ENCODE data around the gene ZNF32. TPM values are rescaled to one million over a fixed set of nuclear protein-coding genes. Genes with fewer than 3 reads are reported as not detected.

Gene ZNF32
- total RNA-seq, 1 donor from 2014 or later: 45.1 TPM

DNA sequence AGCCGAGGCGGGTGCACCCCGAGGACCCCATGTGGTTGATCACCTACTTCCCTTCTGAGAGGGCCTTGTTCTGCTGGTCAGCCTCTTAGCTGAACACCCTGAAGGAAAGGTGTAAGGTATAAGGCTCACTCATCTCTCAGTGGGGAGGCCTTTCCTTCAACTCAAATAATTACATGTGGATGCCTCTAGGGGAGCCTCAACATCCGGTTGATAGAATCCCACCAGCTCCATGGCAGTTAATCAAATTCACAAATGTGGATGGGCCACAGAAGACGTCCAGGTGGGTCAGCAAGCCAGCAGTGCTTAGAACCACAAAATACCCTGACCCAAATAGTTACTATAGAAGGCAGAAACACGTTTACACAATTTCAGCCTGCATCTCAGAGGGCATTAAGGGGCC is 37.7 kb upstream of the ZNF32 start:
- no peak for DNase-seq
- H3K4me3 ChIP-seq: no peak overlapping the region
- peak overlapping the region; percentile 32 for H3K27ac ChIP-seq (replicated peaks)

DNA sequence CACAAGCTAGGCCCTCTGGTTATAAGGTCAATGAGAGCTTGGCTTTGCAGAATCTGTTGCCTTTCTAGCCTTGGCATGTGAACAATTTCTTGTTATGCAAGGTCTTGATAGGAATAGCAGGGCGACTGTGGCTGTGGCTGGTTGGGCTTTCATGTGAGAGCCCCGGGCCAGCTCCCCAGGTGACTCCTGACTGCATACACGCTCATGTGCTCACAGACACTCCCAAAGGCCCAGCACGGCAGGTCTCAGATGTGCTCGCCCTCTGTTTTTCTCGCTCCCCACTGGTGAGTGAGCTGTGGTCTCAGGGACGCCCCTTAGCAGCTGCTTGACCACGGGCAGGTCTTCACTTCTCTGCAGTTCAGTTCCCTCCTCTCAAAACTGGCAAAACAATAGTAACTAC is 37.1 kb upstream of the ZNF32 start:
- Histone ChIP-seq H3K9me3 (replicated peaks) (no peaks in the 10 kb centered on the region), H3K27ac (replicated peaks) (peak overlapping the region; percentile 32), H3K4me1 (peaks cover 25% of the 10 kb centered on the region), H3K27me3 (ENCODE audit: low read depth) (no peaks in the 10 kb centered on the region), H3K36me3 (no peaks in the 10 kb centered on the region), H3K4me3 (no peak overlapping the region)
- intact Hi-C loops (cut with micrococcal nuclease): loop anchor here (10.0 kb wide), 1 partner anchor 629 kb away; no protein-coding TSS in a partner anchor
- TF ChIP-seq, protein P1, sequence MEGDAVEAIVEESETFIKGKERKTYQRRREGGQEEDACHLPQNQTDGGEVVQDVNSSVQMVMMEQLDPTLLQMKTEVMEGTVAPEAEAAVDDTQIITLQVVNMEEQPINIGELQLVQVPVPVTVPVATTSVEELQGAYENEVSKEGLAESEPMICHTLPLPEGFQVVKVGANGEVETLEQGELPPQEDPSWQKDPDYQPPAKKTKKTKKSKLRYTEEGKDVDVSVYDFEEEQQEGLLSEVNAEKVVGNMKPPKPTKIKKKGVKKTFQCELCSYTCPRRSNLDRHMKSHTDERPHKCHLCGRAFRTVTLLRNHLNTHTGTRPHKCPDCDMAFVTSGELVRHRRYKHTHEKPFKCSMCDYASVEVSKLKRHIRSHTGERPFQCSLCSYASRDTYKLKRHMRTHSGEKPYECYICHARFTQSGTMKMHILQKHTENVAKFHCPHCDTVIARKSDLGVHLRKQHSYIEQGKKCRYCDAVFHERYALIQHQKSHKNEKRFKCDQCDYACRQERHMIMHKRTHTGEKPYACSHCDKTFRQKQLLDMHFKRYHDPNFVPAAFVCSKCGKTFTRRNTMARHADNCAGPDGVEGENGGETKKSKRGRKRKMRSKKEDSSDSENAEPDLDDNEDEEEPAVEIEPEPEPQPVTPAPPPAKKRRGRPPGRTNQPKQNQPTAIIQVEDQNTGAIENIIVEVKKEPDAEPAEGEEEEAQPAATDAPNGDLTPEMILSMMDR (IDR thresholded peaks at IDR 0.05; ENCODE audit: borderline replicate concordance): no peak
- DNase-seq: peak; percentile 58

More for the DNA sequence above, 37.7 kb upstream of the ZNF32 start:
- intact Hi-C loops (cut with micrococcal nuclease): loop anchor here (10.0 kb wide), 1 partner anchor 628 kb away; no protein-coding TSS in a partner anchor
- no peaks in the 10 kb centered on the region for H3K27me3 ChIP-seq (ENCODE audit: low read depth)
- TF ChIP-seq, protein P1 (IDR thresholded peaks at IDR 0.05; ENCODE audit: borderline replicate concordance): peak; percentile 28
- no peaks in the 10 kb centered on the region for H3K36me3 ChIP-seq
- peaks cover 29% of the 10 kb centered on the region for H3K4me1 ChIP-seq
- H3K9me3 ChIP-seq (replicated peaks): no peaks in the 10 kb centered on the region

DNA sequence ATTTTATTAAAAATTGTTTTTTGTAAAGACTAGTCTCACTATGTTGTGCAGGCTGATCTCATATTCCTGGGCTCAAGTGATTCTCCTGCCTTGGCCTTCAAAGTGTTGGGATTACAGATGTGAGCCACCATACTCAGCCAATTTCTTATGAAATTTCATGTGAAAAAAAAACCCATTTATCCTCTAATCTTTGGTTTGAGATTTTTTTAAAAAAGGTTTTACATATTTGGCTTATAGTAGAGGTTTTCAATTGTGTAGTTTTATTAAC is 35.5 kb upstream of the ZNF32 start:
- Histone ChIP-seq H3K4me3 (no peak overlapping the region), H3K9me3 (replicated peaks) (no peaks in the 10 kb centered on the region), H3K36me3 (no peaks in the 10 kb centered on the region), H3K4me1 (peaks cover 30% of the 10 kb centered on the region), H3K27ac (replicated peaks) (peak overlapping the region; percentile 39), H3K27me3 (ENCODE audit: low read depth) (no peaks in the 10 kb centered on the region)
- DNase-seq: no peak
- TF ChIP-seq, protein P1 (IDR thresholded peaks at IDR 0.05; ENCODE audit: borderline replicate concordance): no peak
- intact Hi-C loops (cut with micrococcal nuclease): loop anchor here (10.0 kb wide), 1 partner anchor 631 kb away; no protein-coding TSS in a partner anchor

DNA sequence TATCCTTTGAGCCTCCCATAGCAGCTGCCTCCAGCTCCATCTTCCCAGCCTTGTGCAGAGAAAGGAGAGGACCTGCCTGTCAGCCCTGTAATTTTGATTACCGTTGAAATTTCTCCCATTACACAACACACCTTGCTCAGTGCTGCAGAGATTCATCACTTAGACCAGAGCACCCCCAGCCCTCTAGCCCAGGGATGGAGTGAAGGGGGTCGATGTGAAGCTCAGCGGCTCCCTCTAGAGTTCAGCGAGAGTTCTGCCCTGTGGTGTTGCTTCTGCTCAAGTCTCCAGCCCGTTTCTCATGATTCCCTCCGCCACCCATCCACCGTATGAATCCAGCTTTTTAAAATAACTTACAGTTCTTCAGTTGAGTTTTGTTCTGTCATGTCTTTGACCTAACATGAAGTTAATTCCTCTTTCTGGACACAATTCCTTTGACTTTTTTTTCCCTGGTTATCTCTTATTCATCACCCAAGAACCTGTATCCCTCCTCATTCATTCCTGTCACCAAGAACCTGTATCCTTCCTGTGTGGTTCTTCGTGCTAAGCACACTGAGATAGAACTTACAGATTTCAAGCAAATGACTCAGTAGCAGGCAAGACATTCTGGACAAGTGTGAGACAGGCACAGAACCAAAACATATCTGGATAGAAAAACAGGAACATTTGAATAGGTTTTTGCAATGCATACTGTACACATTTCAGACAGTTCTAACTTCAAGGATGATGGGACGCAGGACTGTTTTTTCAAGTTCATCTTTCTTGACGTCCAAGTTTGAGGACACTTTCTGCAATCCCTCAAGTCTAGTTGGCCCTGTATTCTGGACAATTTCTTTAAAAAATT is 35.0 kb upstream of the ZNF32 start:
- DNase-seq: no peak
- Histone ChIP-seq H3K4me3 (no peak overlapping the region), H3K36me3 (no peaks in the 10 kb centered on the region), H3K9me3 (replicated peaks) (no peaks in the 10 kb centered on the region), H3K4me1 (peaks cover 30% of the 10 kb centered on the region), H3K27ac (replicated peaks) (peak overlapping the region; percentile 39), H3K27me3 (ENCODE audit: low read depth) (no peaks in the 10 kb centered on the region)
- intact Hi-C loops (cut with micrococcal nuclease): loop anchor here (10.0 kb wide), 1 partner anchor 631 kb away; no protein-coding TSS in a partner anchor
- TF ChIP-seq, protein P1 (IDR thresholded peaks at IDR 0.05; ENCODE audit: borderline replicate concordance): peak; percentile 47

DNA sequence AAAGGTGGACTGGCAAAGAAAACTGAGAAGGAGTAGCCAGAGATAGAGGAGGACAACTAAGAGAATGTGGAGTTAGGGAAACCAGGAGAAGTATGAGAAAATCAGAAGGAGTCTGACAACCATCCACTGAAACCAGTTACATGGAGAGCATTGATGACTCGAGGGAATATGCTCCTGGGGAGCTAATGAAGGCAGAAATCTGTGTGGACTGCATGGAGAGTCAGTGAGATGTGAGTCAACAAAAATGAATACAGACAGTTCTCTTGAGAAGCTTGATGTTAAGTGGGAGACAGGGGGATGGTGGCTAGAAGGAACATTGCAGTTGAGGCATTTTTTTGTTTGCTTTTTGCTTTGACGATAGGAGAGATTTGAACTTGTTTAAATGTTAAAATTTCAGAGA is 34.3 kb upstream of the ZNF32 start:
- TF ChIP-seq, protein P1 (IDR thresholded peaks at IDR 0.05; ENCODE audit: borderline replicate concordance): no peak
- Histone ChIP-seq H3K4me3 (no peak overlapping the region), H3K36me3 (no peaks in the 10 kb centered on the region), H3K27me3 (ENCODE audit: low read depth) (no peaks in the 10 kb centered on the region), H3K9me3 (replicated peaks) (no peaks in the 10 kb centered on the region), H3K27ac (replicated peaks) (no peak overlapping the region), H3K4me1 (peaks cover 30% of the 10 kb centered on the region)
- DNase-seq: no peak
- intact Hi-C loops (cut with micrococcal nuclease): loop anchor here (10.0 kb wide), 1 partner anchor 632 kb away; no protein-coding TSS in a partner anchor

Measured in left ventricle myocardium inferior (tissue), 1 donor.